MCF 10A (cell line): ENCODE results near the gene ANO8. TPM values are rescaled to one million over a fixed set of nuclear protein-coding genes. Genes with fewer than 3 reads are reported as not detected.

Experiments
- BruUV-seq: library from RNA; stranded (reverse); fragments of 400-500 nt; replicated peaks from 2 replicates; lab custom pipeline; 2021; lab: Mats Ljungman, UMichigan
- CTCF ChIA-PET: fragments of 300-600 bp; sonication (Branson Sonifier 250); formaldehyde crosslinking; extraction: SDS; loops from one replicate; lab custom pipeline; 2021; ENCODE audit warnings: antibody characterized with exemption, inconsistent platforms; lab: Yijun Ruan, JAX
- POLR2A ChIA-PET: fragments of 300-600, 350-650 bp; sonication (Branson Sonifier 250); formaldehyde crosslinking; extraction: SDS; loops from one replicate; lab custom pipeline; 2020; ENCODE audit warnings: antibody characterized with exemption, inconsistent platforms; lab: Yijun Ruan, JAX
- DNase-seq: peaks from one replicate; pipeline ENCODE4 v3.0.0-alpha.2; 2018; ENCODE audit not compliant: unreplicated experiment
- H3K27ac Mint-ChIP-seq: one replicate; pipeline ENCODE4 v1.8.0; 2022; ENCODE audit warnings: mild to moderate bottlenecking, low read depth, mixed read lengths; ENCODE audit not compliant: unreplicated experiment
- H3K27me3 Mint-ChIP-seq: one replicate; pipeline ENCODE4 v1.8.0; 2022; ENCODE audit warnings: mixed read lengths; ENCODE audit not compliant: insufficient read depth, unreplicated experiment
- H3K36me3 Mint-ChIP-seq: one replicate; pipeline ENCODE4 v1.8.0; 2022; ENCODE audit warnings: mild to moderate bottlenecking, moderate library complexity, mixed read lengths; ENCODE audit not compliant: insufficient read depth, unreplicated experiment
- H3K4me1 Mint-ChIP-seq: one replicate; pipeline ENCODE4 v1.8.0; 2022; ENCODE audit warnings: mixed read lengths; ENCODE audit not compliant: insufficient read depth, unreplicated experiment
- H3K4me3 Mint-ChIP-seq: one replicate; pipeline ENCODE4 v1.8.0; 2022; ENCODE audit warnings: mild to moderate bottlenecking, moderate library complexity, mixed read lengths; ENCODE audit not compliant: unreplicated experiment
- H3K9me3 Mint-ChIP-seq: one replicate; pipeline ENCODE4 v1.8.0; 2022; ENCODE audit warnings: mixed read lengths; ENCODE audit not compliant: unreplicated experiment
- CTCF ChIP-seq: fragments of 200-600 bp; IDR thresholded peaks from one replicate; pipeline ENCODE4 v1.8.0; 2022; ENCODE audit warnings: antibody characterized with exemption, mild to moderate bottlenecking; ENCODE audit not compliant: unreplicated experiment
- intact Hi-C: fragments of 100-400 bp; cut with micrococcal nuclease; formaldehyde crosslinking; loops from 2 replicates; pipeline ENCODE4 v1.14.1; 2022
- total RNA-seq: library from RNA; stranded (reverse); gene quantifications from 2 replicates; pipeline ENCODE4 v1.2.3, GENCODE V29; 2022

ANO8 gene
- total RNA-seq, 1 experiment from 2014 or later, result 13.0 TPM

- no peak overlapping the region for H3K4me3 Mint-ChIP-seq
- POLR2A ChIA-PET, result interaction anchor here (0.6 to 2.9 kb wide), 7 partner anchors 8 to 1020 kb away, joined by 3 to 15 read pairs (median 7); partner anchors contain the start of gene DDA1
- no peak for TF ChIP-seq CTCF
- BruUV-seq, result no TSS peak
- CTCF ChIA-PET, result interaction anchor here (0.5 to 1.5 kb wide), 3 partner anchors 8 to 493 kb away, joined by 3 read pairs; no protein-coding TSS in a partner anchor
- peak; percentile 80 for DNase-seq
- no peak overlapping the region for H3K27ac Mint-ChIP-seq
- H3K4me1 Mint-ChIP-seq, result peaks cover 5% of the 10 kb centered on the region
- H3K36me3 Mint-ChIP-seq, result peaks cover 48% of the 10 kb centered on the region
- no peaks in the 10 kb centered on the region for H3K27me3 Mint-ChIP-seq
- intact Hi-C loops, result no loop called here
- H3K9me3 Mint-ChIP-seq, result no peaks in the 10 kb centered on the region
Observed at GRCh38 chr19:17325881-17326594, 8.6 kb downstream of the ANO8 start.

- Mint-ChIP-seq H3K27me3 (no peaks in the 10 kb centered on the region), H3K9me3 (no peaks in the 10 kb centered on the region), H3K4me1 (peaks cover 5% of the 10 kb centered on the region), H3K27ac (no peak overlapping the region), H3K36me3 (peaks cover 49% of the 10 kb centered on the region), H3K4me3 (no peak overlapping the region)
- intact Hi-C loops, result no loop called here
- no peak for TF ChIP-seq CTCF
- ChIA-PET CTCF (interaction anchor here (0.5 kb wide), 1 partner anchor 28 kb away, joined by 3 read pairs; no protein-coding TSS in a partner anchor), POLR2A (interaction anchor here (0.5 to 2.9 kb wide), 6 partner anchors 8 to 16 kb away, joined by 3 to 15 read pairs (median 7); partner anchors contain the start of gene DDA1)
- DNase-seq, result no peak
- no TSS peak for BruUV-seq
Observed at GRCh38 chr19:17325133-17325532, 9.5 kb downstream of the ANO8 start.

GRCh38 chr19:17324357-17325114 lies 10.1 kb downstream of the ANO8 start:
- ChIA-PET POLR2A (interaction anchor here (0.5 to 2.9 kb wide), 4 partner anchors 9 to 32 kb away, joined by 3 to 15 read pairs (median 3); partner anchors contain the start of gene DDA1), CTCF (interaction anchor here (0.6 to 0.9 kb wide), 2 partner anchors 11 to 30 kb away, joined by 4 read pairs; no protein-coding TSS in a partner anchor)
- no peak overlapping the region for H3K27ac Mint-ChIP-seq
- H3K27me3 Mint-ChIP-seq, result no peaks in the 10 kb centered on the region
- H3K36me3 Mint-ChIP-seq, result peaks cover 52% of the 10 kb centered on the region
- H3K4me1 Mint-ChIP-seq, result peaks cover 5% of the 10 kb centered on the region
- intact Hi-C loops, result no loop called here
- no peak overlapping the region for H3K4me3 Mint-ChIP-seq
- TF ChIP-seq CTCF, result no peak
- H3K9me3 Mint-ChIP-seq, result no peaks in the 10 kb centered on the region
- DNase-seq, result no peak
- BruUV-seq, result no TSS peak

GRCh38 chr19:17323964-17324332 lies 10.7 kb downstream of the ANO8 start:
- no peak for TF ChIP-seq CTCF
- intact Hi-C loops, result no loop called here
- no peak for DNase-seq
- Mint-ChIP-seq H3K27me3 (no peaks in the 10 kb centered on the region), H3K27ac (no peak overlapping the region), H3K4me3 (no peak overlapping the region), H3K4me1 (peaks cover 5% of the 10 kb centered on the region), H3K36me3 (peaks cover 56% of the 10 kb centered on the region), H3K9me3 (no peaks in the 10 kb centered on the region)
- BruUV-seq, result no TSS peak
- ChIA-PET CTCF (interaction anchor here (0.5 to 0.9 kb wide), 2 partner anchors 30 to 247 kb away, joined by 3 to 4 read pairs; no protein-coding TSS in a partner anchor), POLR2A (interaction anchor here (0.7 to 2.9 kb wide), 3 partner anchors 10 to 64 kb away, joined by 3 to 15 read pairs (median 3); no protein-coding TSS in a partner anchor)
